Measurements from ENCODE around the gene PRX. TPM values are rescaled to one million over a fixed set of nuclear protein-coding genes. Genes with fewer than 3 reads are reported as not detected.

Gene PRX
- polyA plus RNA-seq, 3 donors = 13.1 to 15.5 (median 14.2) TPM

Other genes with a start within 250 kb of the PRX start
- gene MAP3K10, start 222.0 kb downstream of the PRX start, polyA plus RNA-seq (ENCODE audit: insufficient read length in 3 of 3) = 10 to 100 TPM; 16.0 to 19.7 (median 16.8) TPM
- under 1 TPM in 2 of 3 donors, not detected in 1; 0.10 to 0.34 TPM for gene TTC9B, start 195.0 kb downstream of the PRX start, polyA plus RNA-seq (ENCODE audit: insufficient read length in 3 of 3)
- 1 to 10 TPM; 1.6 to 2.2 (median 1.8) TPM for gene CCNP, start 186.7 kb downstream of the PRX start, polyA plus RNA-seq (ENCODE audit: insufficient read length in 3 of 3)
- gene AKT2, start 128.0 kb downstream of the PRX start, polyA plus RNA-seq (ENCODE audit: insufficient read length in 3 of 3) = 100 to 1,000 TPM; 162 to 236 (median 219) TPM
- gene C19orf47, start 65.0 kb downstream of the PRX start, polyA plus RNA-seq (ENCODE audit: insufficient read length in 3 of 3) = 10 to 100 TPM; 14.1 to 17.6 (median 15.0) TPM
- gene PLD3, start 64.7 kb downstream of the PRX start, polyA plus RNA-seq (ENCODE audit: insufficient read length in 3 of 3) = 100 to 1,000 TPM; 254 to 302 (median 292) TPM
- under 1 TPM; 0.09 to 0.19 (median 0.16) TPM for gene HIPK4, start 23.2 kb downstream of the PRX start, polyA plus RNA-seq (ENCODE audit: insufficient read length in 3 of 3)
- 10 to 100 TPM in 2 of 3 donors, 1 to 10 TPM in 1; 7.9 to 12.0 (median 10.8) TPM for gene SERTAD1, start 12.6 kb upstream of the PRX start, polyA plus RNA-seq (ENCODE audit: insufficient read length in 3 of 3)
- gene SERTAD3, start 31.0 kb upstream of the PRX start, polyA plus RNA-seq (ENCODE audit: insufficient read length in 3 of 3) = 10 to 100 TPM; 36.5 to 38.6 (median 38.3) TPM
- gene BLVRB, start 52.4 kb upstream of the PRX start, polyA plus RNA-seq (ENCODE audit: insufficient read length in 3 of 3) = 10 to 100 TPM; 51.8 to 54.2 (median 52.3) TPM
- 1 to 10 TPM; 1.4 to 2.0 (median 1.8) TPM for gene SPTBN4, start 53.6 kb upstream of the PRX start, polyA plus RNA-seq (ENCODE audit: insufficient read length in 3 of 3)
- gene SHKBP1, start 163.5 kb upstream of the PRX start, polyA plus RNA-seq (ENCODE audit: insufficient read length in 3 of 3) = 10 to 100 TPM; 47.9 to 60.1 (median 57.9) TPM
- gene LTBP4, start 188.0 kb upstream of the PRX start, polyA plus RNA-seq (ENCODE audit: insufficient read length in 3 of 3) = 100 to 1,000 TPM; 225 to 341 (median 273) TPM